Suprapubic skin (tissue), 4 donors: ENCODE measurements around the gene DIRAS1.

Source experiments
- EP300 ChIP-seq: sonication (generic); formaldehyde crosslinking; IDR thresholded peaks from one replicate; pipeline ENCODE4 v1.6.1; 2017; ENCODE audit warnings: antibody characterized with exemption
- POLR2A ChIP-seq, 2 donors: fragments of 450-650 bp; IDR thresholded peaks; one replicate each; pipeline ENCODE4 v1.6.1; 2017; ENCODE audit warnings: antibody characterized with exemption in 2 of 2, mild to moderate bottlenecking in 2 of 2, moderate library complexity in 2 of 2
- POLR2AphosphoS5 ChIP-seq, 3 donors: sonication (generic); formaldehyde crosslinking; IDR thresholded peaks; one replicate each; pipeline ENCODE4 v1.6.1; 2017; ENCODE audit warnings: antibody characterized with exemption in 3 of 3
- TF ChIP-seq, protein P1 (sequence below), 2 donors: fragments of 200-600 bp in 1 of 2; fragments of 450-650 bp in 1 of 2; sonication (generic) in 1 of 2; IDR thresholded peaks; one replicate each; pipeline ENCODE4 v1.5.1; 2016 to 2019; ENCODE audit warnings: antibody characterized with exemption in 2 of 2, mild to moderate bottlenecking in 1 of 2, moderate library complexity in 1 of 2

GRCh38 chr19:2703077-2703437, 18.1 kb downstream of the DIRAS1 start:
- TF ChIP-seq POLR2A (IDR thresholded peaks at IDR 0.05) = no peak
- TF ChIP-seq POLR2AphosphoS5 (IDR thresholded peaks at IDR 0.05) = no peak
- TF ChIP-seq, protein P1, sequence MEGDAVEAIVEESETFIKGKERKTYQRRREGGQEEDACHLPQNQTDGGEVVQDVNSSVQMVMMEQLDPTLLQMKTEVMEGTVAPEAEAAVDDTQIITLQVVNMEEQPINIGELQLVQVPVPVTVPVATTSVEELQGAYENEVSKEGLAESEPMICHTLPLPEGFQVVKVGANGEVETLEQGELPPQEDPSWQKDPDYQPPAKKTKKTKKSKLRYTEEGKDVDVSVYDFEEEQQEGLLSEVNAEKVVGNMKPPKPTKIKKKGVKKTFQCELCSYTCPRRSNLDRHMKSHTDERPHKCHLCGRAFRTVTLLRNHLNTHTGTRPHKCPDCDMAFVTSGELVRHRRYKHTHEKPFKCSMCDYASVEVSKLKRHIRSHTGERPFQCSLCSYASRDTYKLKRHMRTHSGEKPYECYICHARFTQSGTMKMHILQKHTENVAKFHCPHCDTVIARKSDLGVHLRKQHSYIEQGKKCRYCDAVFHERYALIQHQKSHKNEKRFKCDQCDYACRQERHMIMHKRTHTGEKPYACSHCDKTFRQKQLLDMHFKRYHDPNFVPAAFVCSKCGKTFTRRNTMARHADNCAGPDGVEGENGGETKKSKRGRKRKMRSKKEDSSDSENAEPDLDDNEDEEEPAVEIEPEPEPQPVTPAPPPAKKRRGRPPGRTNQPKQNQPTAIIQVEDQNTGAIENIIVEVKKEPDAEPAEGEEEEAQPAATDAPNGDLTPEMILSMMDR (IDR thresholded peaks at IDR 0.05) = no peak
- no peak for TF ChIP-seq EP300
